ENCODE results near the gene AKAP13. TPM values are rescaled to one million over a fixed set of nuclear protein-coding genes. Genes with fewer than 3 reads are reported as not detected.

AKAP13 gene
- polyA plus RNA-seq, 4 donors, result 71.3 to 100 (median 83.7) TPM

DNA sequence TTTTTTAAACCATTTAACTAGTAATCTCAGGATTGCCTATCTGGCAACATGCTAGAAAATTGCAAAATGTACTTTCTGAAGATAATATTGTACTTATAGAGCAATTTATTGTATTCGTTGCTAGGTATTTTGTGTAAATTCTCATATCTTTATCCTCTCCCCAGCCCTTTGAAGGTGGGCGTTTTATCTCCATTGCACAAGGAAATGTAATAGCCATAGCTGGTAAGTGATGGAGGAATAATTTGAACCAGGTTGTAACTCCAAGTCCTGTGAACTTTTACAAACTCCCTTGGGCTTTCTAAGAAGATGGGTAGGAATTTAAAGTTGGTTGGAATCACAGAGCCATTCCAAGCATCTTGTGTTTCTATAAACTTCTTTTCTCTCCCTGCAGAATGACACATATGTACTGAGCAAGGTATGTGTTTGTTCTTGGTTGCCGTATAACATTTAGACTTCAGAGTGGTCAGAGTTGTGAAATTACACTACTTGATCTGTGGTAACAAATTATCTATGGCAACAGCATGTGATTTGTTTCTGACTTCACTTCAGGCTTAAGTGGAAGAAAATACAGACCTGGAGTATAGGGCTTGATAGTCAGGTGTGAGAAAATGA lies 170.9 kb downstream of the AKAP13 start:
- DNase-seq (ENCODE audit: low read depth in 4 of 4, low spot score in 2 of 4), result no peak

DNA sequence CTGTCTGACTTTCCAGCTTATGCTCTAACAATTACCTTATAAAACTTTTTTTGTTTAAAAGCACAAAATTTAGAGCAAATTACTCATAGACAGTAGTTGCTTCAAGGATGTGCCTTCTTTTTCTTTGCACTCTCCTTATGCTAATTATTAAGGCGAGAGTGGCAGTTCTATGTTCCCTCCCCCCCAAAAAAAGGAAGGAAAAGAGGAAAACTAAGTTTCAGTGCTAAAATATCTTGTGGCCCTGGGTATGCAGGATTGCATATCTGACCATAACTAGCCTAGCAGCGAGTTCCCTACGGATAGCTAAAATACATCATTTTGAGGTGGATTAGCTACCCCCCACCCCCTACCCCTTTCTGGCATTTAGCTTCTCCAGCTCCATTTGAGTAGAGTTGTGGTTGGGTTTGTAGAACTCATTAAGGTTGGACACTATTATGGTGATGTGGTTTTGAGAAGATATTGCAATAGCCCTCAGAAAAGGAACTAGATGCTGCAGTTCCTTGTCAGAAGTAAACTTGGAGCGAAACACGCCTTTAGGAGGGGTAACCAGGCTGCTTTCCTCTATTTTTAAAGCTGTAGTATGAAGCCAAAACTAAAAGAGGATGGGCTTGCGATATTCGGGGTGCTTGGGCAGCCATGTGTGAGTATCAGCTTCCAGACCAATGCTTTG lies 174.6 kb downstream of the AKAP13 start:
- DNase-seq (ENCODE audit: low read depth in 4 of 4, low spot score in 2 of 4), result no peak

DNA sequence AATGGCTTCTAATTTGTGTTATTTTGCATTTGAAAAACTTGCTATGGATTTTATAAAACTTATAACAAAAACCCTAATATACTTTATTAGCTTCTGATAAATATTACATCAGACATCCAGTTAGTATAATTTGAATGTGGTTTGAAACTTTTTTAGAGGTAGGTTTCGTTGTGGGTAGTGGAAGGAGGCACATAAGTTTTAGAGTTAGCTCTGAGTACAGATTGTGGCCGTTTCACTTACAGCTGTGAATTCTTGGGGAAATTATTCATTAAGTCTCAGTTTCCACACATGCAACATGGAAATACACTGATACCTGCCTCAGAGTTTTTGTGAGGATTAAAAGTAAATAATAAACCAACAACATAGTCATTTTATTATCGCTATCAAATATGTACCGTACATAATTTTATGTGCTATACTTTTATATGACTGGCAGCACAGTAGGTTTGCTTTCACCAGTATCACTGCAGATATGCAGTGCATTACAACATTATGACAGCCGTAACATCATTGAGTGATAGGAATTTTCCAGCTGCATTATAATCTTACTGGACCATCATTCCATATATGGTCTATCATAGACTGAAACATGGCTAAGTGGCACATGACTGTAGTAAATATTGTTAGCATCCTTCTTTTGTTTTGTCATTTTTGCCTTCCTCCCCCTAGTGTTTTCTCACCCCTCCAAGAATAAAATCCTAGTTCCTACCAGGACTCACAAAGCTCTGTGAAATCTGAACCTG lies 175.6 kb downstream of the AKAP13 start:
- no peak for DNase-seq (ENCODE audit: low read depth in 4 of 4, low spot score in 2 of 4)

DNA sequence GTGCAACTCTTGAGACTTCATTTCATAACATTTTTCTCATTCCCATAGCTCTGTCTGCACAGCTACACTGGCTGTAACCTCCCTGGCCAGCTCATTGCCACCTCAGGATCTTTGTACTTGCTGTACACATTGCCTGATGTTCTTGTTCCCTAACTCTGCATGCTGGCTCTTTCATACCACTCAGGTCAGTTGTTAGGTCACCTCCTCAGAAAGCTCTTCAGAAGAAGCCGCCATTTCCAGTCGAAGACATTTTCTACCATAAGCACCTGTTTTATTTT lies 176.2 kb downstream of the AKAP13 start:
- no peak for DNase-seq (ENCODE audit: low read depth in 4 of 4, low spot score in 2 of 4)

DNA sequence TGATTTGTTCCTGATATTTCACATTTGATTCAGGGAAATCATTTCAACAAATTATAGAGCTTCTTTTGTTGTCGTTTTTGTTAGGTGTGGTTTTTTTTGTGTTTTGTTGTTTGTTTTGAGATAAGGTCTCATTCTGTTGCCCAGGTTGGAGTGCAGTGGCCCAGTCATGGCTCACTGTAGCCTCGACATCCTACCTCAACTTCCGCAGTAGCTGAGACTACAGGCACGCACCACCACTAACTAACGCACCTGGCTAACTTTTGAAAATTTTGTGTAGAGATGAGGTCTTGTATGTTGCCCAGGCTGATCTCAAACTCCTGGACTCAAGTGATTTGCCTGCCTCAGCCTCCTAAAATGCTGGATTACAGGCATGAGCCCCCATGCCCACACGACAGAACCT lies 177.0 kb downstream of the AKAP13 start:
- DNase-seq (ENCODE audit: low read depth in 4 of 4, low spot score in 2 of 4), result no peak

DNA sequence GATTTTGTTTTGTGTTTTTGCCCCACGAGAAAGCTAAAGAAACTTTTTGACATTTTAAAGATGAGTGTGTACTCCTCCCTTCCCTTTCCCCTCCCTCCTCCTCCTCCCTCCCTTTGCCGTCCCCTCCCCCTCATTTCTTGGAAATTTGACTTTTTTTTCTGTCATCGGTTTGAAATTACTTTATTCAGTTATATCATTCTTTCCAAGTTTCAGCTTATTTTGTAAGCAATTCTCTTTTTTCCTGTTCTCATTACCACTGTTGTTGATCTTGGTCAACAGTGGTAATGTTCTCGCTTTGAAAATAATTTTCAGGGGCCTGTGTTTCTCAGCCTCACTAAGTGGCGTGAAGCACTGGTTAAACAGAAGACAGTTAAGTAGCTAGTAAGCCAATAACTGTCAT lies 178.4 kb downstream of the AKAP13 start:
- DNase-seq (ENCODE audit: low read depth in 4 of 4, low spot score in 2 of 4), result no peak

DNA sequence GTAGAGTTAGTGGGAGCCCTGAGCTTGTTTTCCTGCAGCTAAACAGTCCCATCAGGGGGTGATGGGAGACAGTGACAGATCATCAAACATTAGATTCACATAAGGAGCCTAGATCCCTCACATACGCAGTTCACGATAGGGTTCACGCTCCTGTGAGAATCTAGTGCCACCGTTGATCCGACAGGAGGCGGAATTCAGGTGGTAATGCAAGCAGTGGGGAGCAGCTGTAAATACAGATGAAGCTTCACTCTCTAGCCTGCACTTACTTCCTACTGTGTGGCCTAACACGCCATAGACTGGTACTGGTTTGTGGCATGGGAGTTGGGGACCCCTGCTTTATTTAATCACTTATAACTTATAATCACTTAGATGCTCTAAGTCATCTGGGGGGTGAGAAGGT lies 179.1 kb downstream of the AKAP13 start:
- DNase-seq (ENCODE audit: low read depth in 4 of 4, low spot score in 2 of 4), result no peak

DNA sequence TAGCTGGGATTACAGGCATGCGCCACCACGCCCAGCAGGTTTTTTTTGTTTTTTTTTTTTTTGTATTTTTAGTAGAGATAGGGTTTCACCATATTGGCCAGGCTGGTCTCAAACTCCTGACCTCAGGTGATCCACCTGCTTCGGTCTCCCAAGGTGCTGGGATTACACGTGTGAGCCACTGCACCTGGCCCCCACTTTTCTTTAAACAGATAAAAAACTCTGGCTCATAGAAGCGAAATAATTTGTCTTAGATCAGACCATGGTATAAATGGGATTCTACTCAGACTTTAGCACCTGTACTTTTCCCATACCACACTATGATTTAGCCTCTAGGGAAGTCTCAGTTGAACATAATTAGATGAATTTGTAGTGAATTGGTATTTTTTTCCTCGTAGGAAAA lies 182.4 kb downstream of the AKAP13 start:
- no peak for DNase-seq (ENCODE audit: low read depth in 4 of 4, low spot score in 2 of 4)

DNA sequence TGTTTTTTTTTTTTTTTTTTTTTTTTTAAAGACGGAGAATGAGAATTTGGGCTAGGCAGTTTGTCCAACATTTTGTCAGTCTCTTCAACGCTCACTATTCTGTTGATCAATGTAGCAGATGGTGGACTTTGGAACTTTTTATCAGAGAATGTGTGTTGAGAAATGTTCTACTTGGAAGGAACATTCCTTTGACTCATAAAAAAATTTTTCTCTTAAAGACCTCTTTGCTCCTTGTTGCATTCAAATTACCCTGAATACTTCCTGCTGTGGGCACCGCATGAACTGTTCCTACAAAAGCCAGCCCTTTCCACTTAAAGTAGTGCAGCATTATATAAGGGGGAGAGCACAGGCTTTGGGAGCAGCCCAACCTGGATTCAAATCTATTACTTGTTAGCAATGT lies 182.9 kb downstream of the AKAP13 start:
- DNase-seq (ENCODE audit: low read depth in 4 of 4, low spot score in 2 of 4), result no peak

DNA sequence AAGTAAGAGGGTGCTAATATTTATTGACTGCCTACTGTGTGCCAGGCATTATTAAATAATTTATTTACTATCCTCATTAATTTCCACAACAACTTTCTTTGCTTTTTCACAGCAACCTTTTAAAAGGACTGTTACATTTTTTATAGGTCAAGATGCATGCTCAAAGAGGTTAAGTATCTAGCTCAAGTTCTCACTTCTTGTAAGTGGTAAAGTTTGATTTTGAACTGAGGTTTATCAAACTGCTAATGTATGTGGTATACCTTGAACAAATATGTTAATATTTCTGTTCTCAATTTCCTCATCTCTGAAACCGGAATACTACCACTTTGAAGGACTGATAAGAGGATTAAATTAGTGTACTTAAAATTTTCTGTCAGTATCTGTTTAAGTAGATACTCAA lies 183.3 kb downstream of the AKAP13 start:
- DNase-seq (ENCODE audit: low read depth in 4 of 4, low spot score in 2 of 4), result no peak

DNA sequence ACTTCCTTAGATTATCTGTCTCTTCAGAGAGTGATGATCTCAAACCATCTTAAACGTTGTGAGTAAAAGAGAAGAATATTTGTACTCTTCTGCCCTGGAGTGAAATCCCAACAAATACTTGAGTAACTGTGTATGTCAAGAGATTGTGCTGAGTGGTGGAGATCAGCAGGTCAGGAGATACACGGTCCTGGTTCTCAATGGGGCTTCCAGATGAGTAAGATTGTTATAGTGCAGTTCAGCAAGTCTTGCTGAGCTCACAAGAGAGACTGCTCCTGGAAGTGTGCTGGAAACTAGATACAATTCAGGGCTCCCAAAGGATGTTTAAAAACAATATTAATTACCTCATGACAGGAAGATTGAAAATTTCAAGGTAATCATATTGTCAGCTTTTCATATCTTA lies 184.3 kb downstream of the AKAP13 start:
- no peak for DNase-seq (ENCODE audit: low read depth in 4 of 4, low spot score in 2 of 4)

DNA sequence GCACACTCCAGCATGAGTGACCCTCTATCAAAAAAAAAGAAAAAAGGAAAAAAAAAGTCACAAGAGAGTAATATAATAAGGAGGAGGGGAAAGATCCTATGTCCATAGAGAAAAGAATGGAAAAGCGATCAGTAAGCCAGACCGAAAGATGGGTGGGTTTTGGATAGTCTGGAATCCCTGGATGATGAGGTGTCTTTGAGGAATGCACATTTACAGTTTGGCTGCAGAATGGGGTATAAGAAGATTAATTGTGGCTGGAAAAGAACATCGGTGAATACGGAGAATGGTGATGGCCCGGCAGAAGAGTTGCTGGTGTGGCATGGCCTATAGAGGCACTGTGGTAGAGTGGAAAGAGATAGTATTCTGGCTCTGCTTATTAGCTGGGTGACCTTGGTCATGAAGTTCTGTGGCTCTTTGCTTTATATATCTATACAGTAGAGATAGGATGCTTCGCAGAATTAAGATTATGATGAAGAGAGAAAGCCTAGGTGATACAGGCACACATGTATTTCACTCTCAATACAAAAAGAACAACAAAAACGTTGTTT lies 187.9 kb downstream of the AKAP13 start:
- no peak for DNase-seq (ENCODE audit: low read depth in 4 of 4, low spot score in 2 of 4)

DNA sequence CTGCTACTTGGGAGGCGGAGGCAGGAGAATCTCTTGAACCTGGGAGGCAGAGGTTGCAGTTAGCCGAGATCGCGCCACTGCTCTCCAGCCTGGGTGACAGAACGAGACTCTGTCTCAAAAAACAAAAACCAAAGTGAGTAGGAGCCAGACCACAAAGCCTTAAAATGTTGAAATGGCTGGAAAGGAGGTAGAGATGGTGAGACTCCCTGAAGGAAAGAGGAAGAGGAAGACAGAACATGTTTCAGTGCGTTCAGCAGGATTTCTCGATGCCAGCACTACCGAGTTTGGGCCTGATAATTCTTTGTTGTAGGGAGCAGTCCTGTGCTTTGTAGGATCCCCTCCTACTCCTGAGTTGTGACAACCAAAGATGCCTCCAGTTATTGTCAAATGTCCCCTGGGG lies 189.9 kb downstream of the AKAP13 start:
- DNase-seq (ENCODE audit: low read depth in 4 of 4, low spot score in 2 of 4), result no peak

DNA sequence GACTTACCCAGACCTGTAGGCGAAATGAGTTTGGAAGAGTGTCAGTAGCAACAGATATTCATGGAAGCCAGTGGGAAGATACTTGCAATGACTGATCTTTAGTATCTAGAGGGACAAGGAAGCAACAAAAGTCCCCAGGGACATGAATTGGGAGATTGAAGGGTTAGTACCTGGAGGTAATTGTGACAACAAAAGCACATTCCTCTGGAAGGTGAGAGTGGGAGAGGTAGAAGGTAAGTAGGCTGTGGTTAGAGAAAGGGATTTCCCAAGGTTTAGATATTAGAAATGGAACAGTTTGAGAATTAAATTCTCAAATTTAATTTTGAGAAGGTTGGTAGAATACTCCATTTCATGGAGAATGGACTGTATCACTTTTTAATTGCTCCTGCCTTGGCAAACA lies 191.4 kb downstream of the AKAP13 start:
- DNase-seq (ENCODE audit: low read depth in 4 of 4, low spot score in 2 of 4), result no peak

DNA sequence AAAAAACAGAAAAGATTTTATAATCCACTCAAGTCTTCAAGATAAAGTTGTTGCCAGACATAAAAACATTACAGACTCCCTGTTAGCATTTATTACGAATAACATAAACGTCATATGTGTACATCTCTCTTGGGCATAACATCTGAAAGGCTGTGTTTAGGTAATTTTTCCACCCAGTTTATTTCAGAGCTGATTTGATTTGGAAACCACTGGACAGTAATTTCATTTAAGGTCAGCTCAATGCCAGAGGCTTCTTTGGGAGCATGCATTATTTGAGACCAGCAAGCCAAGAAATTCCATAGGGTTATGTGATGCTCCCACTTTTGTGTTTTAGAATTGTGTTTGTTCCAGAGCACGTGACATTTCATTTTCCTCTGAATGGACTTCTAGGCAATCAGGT lies 196.0 kb downstream of the AKAP13 start:
- no peak for DNase-seq (ENCODE audit: low read depth in 4 of 4, low spot score in 2 of 4)

DNA sequence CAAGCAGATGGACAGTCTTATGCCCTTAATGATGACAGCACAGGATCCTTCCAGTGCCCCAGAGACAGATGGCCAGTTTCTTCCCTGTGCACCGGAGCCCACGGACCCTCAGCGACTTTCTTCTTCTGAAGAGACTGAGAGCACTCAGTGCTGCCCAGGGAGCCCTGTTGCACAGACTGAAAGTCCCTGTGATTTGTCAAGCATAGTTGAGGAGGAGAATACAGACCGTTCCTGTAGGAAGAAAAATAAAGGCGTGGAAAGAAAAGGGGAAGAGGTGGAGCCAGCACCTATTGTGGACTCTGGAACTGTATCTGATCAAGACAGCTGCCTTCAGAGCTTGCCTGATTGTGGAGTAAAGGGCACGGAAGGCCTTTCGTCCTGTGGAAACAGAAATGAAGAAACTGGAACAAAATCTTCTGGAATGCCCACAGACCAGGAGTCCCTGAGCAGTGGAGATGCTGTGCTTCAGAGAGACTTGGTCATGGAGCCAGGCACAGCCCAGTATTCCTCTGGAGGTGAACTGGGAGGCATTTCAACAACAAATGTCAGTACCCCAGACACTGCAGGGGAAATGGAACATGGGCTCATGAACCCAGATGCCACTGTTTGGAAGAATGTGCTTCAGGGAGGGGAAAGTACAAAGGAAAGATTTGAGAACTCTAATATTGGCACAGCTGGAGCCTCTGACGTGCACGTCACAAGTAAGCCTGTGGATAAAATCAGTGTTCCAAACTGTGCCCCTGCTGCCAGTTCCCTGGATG lies 198.7 kb downstream of the AKAP13 start:
- no peak for DNase-seq (ENCODE audit: low read depth in 4 of 4, low spot score in 2 of 4)

DNA sequence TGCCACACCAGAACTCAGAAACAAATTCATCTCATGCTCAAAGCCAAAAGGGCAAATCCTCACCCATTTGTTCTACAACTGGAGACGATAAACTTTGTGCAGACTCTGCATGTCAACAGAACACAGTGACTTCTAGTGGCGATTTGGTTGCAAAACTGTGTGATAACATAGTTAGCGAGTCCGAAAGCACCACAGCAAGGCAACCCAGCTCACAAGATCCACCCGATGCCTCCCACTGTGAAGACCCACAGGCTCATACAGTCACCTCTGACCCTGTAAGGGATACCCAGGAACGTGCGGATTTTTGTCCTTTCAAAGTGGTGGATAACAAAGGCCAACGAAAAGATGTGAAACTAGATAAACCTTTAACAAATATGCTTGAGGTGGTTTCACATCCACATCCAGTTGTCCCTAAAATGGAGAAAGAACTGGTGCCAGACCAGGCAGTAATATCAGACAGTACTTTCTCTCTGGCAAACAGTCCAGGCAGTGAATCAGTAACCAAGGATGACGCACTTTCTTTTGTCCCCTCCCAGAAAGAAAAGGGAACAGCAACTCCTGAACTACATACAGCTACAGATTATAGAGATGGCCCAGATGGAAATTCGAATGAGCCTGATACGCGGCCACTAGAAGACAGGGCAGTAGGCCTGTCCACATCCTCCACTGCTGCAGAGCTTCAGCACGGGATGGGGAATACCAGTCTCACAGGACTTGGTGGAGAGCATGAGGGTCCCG lies 199.7 kb downstream of the AKAP13 start:
- no peak for DNase-seq (ENCODE audit: low read depth in 4 of 4, low spot score in 2 of 4)

DNA sequence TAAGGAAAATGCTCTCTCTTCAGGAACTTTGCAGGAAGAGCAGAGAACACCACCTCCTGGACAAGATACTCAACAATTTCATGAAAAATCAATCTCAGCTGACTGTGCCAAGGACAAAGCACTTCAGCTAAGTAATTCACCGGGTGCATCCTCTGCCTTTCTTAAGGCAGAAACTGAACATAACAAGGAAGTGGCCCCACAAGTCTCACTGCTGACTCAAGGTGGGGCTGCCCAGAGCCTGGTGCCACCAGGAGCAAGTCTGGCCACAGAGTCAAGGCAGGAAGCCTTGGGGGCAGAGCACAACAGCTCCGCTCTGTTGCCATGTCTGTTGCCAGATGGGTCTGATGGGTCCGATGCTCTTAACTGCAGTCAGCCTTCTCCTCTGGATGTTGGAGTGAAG lies 200.5 kb downstream of the AKAP13 start:
- no peak for DNase-seq (ENCODE audit: low read depth in 4 of 4, low spot score in 2 of 4)

DNA sequence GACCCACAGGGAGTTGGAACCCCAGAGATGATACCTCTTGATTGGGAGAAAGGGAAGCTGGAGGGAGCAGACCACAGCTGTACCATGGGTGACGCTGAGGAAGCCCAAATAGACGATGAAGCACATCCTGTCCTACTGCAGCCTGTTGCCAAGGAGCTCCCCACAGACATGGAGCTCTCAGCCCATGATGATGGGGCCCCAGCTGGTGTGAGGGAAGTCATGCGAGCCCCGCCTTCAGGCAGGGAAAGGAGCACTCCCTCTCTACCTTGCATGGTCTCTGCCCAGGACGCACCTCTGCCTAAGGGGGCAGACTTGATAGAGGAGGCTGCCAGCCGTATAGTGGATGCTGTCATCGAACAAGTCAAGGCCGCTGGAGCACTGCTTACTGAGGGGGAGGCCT lies 201.1 kb downstream of the AKAP13 start:
- DNase-seq (ENCODE audit: low read depth in 4 of 4, low spot score in 2 of 4), result no peak
